T-helper 9 cell (primary cell): Measurements from ENCODE around the gene ECE1.
A peak's percentile ranks its signal among the peaks of the same experiment; 100 is the strongest.

ENCODE experiments used
- DNase-seq: peaks from one replicate; pipeline ENCODE4 v3.0.0-alpha.2; 2020

Gene ECE1

DNA sequence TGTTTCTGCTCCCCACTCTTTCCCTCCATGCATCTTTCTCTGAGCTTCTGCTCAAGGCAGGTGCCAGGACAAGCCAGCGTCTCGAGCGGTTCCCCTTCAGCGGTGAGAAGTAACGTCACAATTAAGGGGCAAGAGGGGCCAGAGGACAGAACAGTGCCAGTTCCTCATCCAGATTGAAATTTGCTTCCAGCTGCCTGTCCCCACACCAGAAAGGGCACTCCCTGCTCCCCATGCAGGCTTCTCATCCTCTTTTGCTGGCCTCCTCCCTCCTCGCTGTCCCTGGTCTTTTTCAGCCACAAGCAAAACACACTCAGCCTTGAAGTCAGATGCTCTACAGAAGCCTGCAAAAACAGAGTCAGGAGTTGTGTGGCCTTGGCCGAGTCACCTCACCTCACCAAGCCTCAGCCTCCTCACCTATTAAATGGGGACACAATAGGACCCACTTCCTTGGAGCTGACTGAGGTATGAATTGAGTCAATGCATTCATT, 35.0 kb upstream of the ECE1 start:
- DNase-seq: no peak

GRCh38 chr1:21324368-21325141, 34.3 kb upstream of the ECE1 start:
- DNase-seq: peak; percentile 38

DNA sequence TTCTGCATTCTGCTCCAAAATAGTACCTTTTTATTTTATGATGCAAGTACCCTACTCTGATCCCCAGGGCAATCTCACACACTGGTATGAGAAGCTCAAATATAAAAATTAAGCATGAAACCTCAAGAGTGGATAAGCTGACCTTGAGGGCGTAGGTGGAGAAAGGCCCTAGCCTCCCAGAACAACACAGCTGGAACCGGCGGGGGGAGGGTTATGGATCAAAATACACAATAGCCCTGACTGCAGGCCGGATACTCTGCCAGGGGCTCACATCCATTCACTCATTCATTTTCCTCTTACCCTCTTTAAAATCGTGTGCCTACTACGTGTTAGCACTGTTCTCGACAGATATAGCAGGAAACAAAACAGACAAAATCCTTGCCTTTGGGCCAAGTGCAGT, 32.8 kb upstream of the ECE1 start:
- DNase-seq: no peak

DNA sequence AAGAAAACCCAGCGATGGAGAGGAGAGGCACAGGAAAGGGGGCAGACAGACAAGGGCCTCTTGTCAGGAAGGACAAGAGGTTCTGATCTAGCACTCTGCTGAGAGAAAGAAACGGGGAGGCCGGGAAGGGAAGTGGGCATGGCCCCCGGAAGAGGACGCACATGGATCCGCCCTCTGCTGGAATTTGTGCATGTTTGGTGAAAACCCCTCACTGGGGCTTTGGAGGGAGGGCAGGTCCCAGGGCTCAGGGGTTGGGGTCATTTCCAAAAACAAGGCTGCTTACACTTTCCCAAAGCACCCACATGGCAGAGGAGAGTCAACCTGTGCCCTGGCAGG, 32.4 kb upstream of the ECE1 start:
- DNase-seq: no peak

DNA sequence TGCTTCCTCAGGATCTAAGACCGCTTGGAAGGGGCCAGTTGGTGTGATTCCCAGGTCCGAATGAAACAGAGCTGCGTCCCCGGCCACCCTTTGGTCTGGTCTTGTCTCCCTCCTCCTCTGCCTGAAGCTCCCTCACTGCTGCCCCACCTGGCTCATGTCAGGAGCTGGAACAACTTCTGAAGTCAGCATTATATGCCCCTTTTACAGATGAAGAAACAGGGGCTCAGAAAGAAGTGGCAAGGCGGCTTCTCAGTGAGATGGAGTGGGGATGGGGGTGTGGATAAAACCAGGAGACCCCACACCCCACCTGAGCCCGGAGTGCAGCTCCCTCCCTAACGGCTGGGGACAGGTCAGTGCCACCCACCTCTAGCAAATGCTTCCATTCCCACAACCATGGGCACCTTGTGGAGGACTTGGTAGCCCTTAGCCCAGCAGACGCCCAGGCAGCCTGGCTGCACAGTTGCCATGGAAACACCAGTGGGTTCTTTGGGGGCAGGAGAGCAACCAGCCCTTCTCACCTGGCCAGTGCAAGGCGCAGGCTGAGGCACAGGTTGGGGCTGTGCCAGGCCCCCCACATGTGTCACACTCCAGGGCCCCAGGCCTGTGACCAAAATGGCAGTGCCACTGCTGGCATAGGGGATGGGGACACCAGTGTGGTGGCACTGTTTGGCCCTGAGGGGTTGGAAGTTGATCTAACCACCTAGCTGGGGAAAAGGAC, 31.9 kb upstream of the ECE1 start:
- DNase-seq: no peak

DNA sequence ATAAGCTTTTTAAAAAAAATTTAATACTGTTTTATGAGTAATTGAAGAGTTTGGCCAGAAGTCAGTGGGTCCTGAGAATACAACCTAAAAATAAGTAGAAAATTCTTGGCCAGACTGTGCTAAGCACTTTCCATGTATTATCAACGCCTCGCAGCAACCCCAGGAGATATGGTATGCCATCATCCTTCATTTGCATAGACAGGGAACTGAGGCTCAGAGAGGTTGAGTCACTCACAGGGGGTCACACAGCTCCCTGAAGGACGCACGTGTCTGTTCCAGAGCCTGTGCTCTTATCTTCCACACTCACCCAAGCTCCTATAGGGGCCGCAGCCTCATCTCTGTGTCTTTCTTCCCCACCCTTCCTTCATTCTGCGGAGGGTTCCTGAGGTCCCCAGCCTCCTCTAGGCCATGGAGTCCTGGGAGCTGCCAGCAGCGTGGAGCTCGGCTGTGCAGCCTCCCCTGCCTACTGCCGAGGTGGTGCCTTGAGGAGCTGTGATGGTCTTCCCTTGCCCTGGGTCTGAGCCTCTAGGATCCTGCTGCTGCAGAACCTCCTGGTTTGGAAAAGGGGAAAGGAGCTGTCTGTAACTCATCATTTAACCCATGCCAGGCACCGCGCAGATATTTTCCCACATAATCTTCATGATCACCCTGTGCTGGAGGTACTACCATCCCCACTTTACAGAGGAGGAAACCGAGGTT, 30.3 kb upstream of the ECE1 start:
- DNase-seq: no peak

GRCh38 chr1:21319447-21320407, 29.5 kb upstream of the ECE1 start:
- no peak for DNase-seq

- no peak for DNase-seq
Measured at GRCh38 chr1:21318714-21319159, 28.5 kb upstream of the ECE1 start.

DNA sequence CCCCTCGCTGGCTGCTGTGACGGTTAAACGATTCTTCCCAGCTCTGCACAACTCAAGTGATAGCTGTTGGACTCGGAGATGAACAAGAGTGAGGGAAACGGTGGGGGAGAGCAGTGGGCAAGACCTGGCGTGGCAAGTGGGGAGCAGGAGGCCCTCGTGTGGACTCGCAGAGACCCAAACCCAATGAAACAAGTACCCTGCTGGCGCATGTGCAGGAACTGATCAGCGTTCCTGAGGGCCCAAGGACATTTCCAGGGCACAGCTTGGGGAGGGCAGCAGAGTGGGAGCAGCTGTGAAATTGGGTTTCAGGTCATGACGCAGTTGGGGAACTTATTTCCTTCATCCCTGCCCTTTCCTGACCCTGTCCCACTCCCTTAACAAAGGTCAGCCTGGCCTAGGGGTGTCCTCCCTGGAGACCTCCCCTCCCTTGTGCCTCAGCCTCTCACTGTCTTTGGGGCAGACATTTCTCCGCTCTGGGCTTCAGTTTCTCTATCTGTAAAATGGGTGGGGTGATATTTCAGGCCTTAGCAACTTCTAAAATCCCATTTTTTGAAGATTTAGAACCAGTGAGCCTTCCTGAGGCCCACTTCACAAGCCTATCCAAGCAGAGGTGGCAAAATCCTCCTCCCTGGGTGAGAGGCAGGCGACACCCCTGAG, 27.9 kb upstream of the ECE1 start:
- no peak for DNase-seq

DNA sequence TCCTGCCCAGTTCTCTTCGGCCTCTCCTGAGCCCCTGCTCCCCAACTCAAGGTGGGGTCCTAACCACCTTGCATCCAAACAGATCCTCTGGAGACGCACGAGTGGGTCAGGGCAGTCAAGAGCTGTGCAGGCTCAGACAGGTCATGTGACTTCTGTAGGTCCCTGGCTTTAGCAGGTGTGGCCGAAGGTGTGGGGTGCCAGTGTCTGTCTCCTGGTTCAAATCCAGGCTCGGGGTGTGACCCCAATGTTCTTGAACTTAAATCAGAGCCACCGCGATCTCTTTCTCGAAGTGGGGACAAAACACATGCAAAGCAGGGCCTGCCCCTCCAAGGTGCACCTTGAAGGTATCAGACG, 27.4 kb upstream of the ECE1 start:
- no peak for DNase-seq

- DNase-seq: no peak
Measured at GRCh38 chr1:21317035-21317689, 26.9 kb upstream of the ECE1 start.

DNA sequence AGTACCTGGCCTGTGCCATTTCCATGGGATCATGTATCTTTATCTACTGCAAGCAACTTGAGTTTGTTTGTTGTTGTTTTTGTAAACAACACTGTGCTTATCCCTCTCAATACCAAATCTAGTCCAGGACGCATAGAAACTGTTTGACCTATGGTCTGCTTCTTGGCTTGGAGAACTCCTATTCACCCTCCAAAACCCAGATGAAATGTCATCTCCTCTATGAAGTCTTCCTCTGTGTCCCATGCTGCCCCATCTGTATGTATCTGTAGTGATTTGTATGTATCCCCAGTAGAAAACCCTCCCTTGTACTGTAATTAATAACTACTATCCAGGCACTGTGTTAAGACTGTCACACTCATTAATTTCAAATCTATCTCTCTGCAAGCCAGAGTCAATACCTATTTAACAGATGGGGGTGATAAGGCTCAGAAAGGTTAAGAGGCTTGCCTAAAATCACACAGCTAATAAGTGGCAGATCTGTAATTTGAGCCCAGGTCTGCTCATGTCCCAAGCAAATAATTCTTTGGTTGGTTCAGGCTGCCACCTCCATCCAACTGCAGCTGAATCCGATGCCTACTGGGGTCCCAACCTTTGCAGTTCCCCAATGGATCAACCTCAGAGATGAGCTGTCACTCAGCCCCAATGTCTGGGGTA, 24.6 kb upstream of the ECE1 start:
- DNase-seq: no peak

GRCh38 chr1:21313886-21314721, 23.8 kb upstream of the ECE1 start:
- no peak for DNase-seq

DNA sequence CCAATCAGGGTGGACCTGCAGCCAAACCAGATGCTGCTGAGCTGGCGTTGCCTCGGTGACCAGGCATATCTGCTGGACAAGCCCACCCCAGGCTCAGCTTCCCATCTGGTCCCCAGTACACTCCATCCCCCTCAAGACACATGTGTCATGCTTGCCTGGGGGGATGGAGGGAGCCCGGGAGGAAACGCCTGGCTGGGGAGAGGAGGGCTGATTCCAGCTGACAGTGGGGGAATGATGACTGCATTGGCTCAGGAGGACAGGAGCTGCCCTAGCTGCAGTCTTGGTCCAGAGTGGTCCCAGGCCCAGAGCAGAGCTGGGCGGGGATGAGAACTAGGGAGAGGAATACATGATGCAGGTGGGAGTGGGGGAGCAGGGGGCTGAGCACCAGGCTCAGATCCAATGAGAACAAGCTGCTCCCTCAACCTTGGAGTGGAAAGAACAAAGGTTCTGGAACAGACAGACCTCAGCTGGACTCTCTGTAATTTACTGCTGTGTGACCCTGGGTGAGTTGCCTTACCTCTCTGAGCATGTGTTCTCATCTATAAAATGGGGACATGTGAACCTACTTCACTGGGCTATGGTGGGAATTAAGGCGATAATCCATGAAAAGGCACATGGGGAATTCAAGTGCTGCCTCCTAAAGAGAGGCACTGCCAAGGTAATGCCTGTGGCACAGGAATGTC, 23.1 kb upstream of the ECE1 start:
- no peak for DNase-seq

- DNase-seq: no peak
Measured at GRCh38 chr1:21312407-21312992, 22.2 kb upstream of the ECE1 start.

DNA sequence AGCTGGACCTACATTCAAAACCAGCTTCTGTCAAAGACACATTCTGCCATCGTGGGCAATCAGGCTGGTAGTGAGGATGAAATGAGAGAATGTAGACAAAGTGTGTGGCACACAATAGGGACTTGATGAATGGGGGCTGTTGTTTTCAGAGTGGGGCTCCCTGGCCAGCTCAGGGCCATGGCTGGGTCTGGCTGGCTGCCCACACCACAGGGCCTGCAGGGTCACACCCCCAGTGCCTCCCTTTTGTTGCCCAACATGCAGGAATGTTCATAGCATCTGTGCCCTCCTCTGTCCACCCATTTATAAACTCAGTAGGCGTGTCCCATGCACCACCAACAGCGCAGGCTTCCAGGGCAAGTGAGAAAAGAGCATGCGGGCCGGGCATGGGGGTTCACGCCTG, 20.8 kb upstream of the ECE1 start:
- DNase-seq: no peak

DNA sequence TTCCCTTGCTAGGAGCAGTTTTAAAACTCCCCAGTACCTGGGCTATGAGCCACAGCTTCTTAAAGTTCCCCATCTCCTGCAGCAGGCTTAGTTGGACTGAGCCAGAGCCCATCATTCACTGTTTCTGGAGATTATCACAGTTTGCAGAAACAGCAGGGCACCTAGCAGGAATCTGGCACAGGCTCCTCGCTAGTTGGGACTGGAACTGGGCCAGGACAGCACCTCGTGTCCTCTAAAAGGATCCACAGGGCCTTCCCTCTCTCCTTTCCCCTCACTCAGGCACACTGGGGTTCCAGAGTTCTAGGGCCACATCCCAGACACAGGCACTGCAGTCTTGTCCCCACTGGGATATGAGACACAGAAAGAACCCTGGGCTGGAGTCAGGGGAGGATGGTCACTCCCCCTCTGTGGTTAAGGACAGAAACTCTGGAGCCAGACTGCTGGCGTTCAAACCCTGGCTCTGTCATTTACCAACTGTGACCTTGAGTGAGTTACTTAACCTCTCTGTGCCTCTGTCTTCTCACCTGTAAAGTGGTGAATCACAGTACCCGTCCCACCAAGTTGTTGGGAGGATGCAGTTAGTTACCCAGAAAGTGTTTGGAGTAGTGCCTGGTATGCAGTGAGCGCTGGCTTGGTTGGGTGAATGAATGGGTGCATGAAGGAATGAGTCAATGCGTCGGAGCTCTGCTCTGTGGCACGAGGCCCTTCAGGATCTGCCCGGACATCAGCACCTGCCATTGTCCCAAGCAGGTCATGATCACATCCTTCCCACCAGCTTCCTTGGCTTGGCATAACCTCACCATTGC, 18.8 kb upstream of the ECE1 start:
- no peak for DNase-seq

DNA sequence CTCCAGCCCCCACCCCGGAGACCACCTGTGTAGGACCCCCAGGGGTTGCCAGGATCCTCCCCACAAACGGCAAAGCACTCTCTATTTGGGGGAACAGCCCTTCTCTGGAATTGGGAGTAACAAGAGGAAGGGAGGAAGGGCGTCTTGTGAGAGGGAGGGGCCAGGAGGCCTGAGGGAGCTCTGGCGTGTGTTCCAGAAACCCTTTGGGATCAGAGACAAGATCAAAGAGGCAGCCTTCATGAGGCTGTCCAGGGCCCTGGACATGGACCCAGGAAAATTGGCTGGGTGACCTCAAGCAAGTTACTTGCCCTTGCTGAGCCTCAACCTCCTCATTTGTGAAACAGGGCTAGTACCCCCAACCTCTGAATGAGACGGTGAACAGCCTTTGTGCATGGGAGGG, 18.1 kb upstream of the ECE1 start:
- no peak for DNase-seq
